ENCODE results near the gene TXNDC11. TPM values are rescaled to one million over a fixed set of nuclear protein-coding genes. Genes with fewer than 3 reads are reported as not detected.

Gene TXNDC11
- polyA plus RNA-seq, 2 of the 4 experiments (the other 2 are of a cell fraction) = 22.7 to 42.4 TPM

GRCh38 chr16:11736903-11737302 lies 5.8 kb downstream of the TXNDC11 start:
- H3K4me1 ChIP-seq = peaks cover 25% of the 10 kb centered on the region
- no peak for DNase-seq (ENCODE audit: low read depth in 1 of 2, low spot score in 1 of 2)
- H3K27ac ChIP-seq = no peak overlapping the region
- no peak for FAIRE-seq
- no peak overlapping the region for H3K4me2 ChIP-seq
- POLR2A ChIA-PET = no interaction called here
- CTCF ChIA-PET = interaction anchor here (1.0 to 3.6 kb wide), 5 partner anchors 22 to 340 kb away, joined by 3 to 16 read pairs (median 5); partner anchors contain the start of gene ZC3H7A
- H3K4me3 ChIP-seq = no peak overlapping the region
- no peak for TF ChIP-seq POLR2AphosphoS2 (conservative IDR thresholded peaks at IDR 0.05; ENCODE audit: low read length)
- no peak for TF ChIP-seq EHF (CRISPR knock-in tag; IDR thresholded peaks at IDR 0.05)
- no peak for TF ChIP-seq RNF2 (IDR thresholded peaks at IDR 0.05; ENCODE audit: borderline replicate concordance, low read depth)
- TF ChIP-seq RARB (CRISPR knock-in tag; IDR thresholded peaks at IDR 0.05) = no peak
- no peak for TF ChIP-seq FOSL2 (IDR thresholded peaks at IDR 0.05)
- no peak for TF ChIP-seq FOSL2 (CRISPR knock-in tag; IDR thresholded peaks at IDR 0.05)
- TF ChIP-seq KDM5A (IDR thresholded peaks at IDR 0.05) = no peak
- H3K9me3 ChIP-seq = no peaks in the 10 kb centered on the region
- no peak for ATAC-seq
- 90% methylated on average over 6 of the region's 6 CpGs for WGBS (ENCODE audit: missing lambda C conversion rate)

GRCh38 chr16:11735787-11736186 lies 6.9 kb downstream of the TXNDC11 start:
- ChIA-PET CTCF (interaction anchor here (0.5 to 1.6 kb wide), 7 partner anchors 9 to 772 kb away, joined by 3 to 9 read pairs (median 3); no protein-coding TSS in a partner anchor), POLR2A (no interaction called here)
- 76% methylated on average over 8 of the region's 8 CpGs for WGBS (ENCODE audit: missing lambda C conversion rate)
- H3K4me3 ChIP-seq = no peak overlapping the region
- peaks cover 19% of the 10 kb centered on the region; the same call in 2 of the 3 replicates for H3K4me1 ChIP-seq
- H3K9me3 ChIP-seq = no peaks in the 10 kb centered on the region
- H3K27ac ChIP-seq = no peak overlapping the region
- TF ChIP-seq RNF2 (IDR thresholded peaks at IDR 0.05; ENCODE audit: borderline replicate concordance, low read depth) (no peak), JUNB (IDR thresholded peaks at IDR 0.05) (no peak), RARB (CRISPR knock-in tag; IDR thresholded peaks at IDR 0.05) (no peak), EHF (CRISPR knock-in tag; IDR thresholded peaks at IDR 0.05) (no peak), CTCF (IDR thresholded peaks at IDR 0.05) (no peak), RAD21 (conservative IDR thresholded peaks at IDR 0.05 in 1 of 2, IDR thresholded peaks at IDR 0.05 in 1 of 2) (no peak), CHD2 (IDR thresholded peaks at IDR 0.05; ENCODE audit: low read length, partially characterized antibody) (no peak), CBX2 (IDR thresholded peaks at IDR 0.05; ENCODE audit: borderline replicate concordance, low read depth) (no peak), ATOH8 (CRISPR knock-in tag; IDR thresholded peaks at IDR 0.05; ENCODE audit: low read depth) (no peak), EP300 (IDR thresholded peaks at IDR 0.05) (no peak)
- H3K4me2 ChIP-seq = no peak overlapping the region
- no peak for ATAC-seq
- FAIRE-seq = no peak
- no peak for DNase-seq (ENCODE audit: low read depth in 1 of 2, low spot score in 1 of 2)

GRCh38 chr16:11734653-11735043 lies 8.0 kb downstream of the TXNDC11 start:
- ATAC-seq = no peak
- no peak for DNase-seq (ENCODE audit: low read depth in 1 of 2, low spot score in 1 of 2)
- Histone ChIP-seq H3K4me2 (no peak overlapping the region), H3K27ac (no peak overlapping the region), H3K4me3 (no peak overlapping the region), H3K9me3 (no peaks in the 10 kb centered on the region), H3K4me1 (peaks cover 10% of the 10 kb centered on the region; the same call in 2 of the 3 replicates)
- ChIA-PET POLR2A (no interaction called here), CTCF (interaction anchor here (0.7 to 1.2 kb wide), 3 partner anchors 8 to 328 kb away, joined by 3 to 4 read pairs (median 3); no protein-coding TSS in a partner anchor)
- FAIRE-seq = no peak
- 88% methylated on average over 6 of the region's 6 CpGs for WGBS (ENCODE audit: missing lambda C conversion rate)
- no peak for TF ChIP-seq MAZ (IDR thresholded peaks at IDR 0.05; ENCODE audit: borderline replicate concordance, low read depth, low read length)
- TF ChIP-seq RAD21 (conservative IDR thresholded peaks at IDR 0.05 in 1 of 2, IDR thresholded peaks at IDR 0.05 in 1 of 2) = no peak
- no peak for TF ChIP-seq RCOR1 (IDR thresholded peaks at IDR 0.05; ENCODE audit: low read depth, low read length)
- TF ChIP-seq REST (IDR thresholded peaks at IDR 0.05) = no peak
- no peak for TF ChIP-seq BHLHE40 (IDR thresholded peaks at IDR 0.05; ENCODE audit: low read depth, low read length)
- TF ChIP-seq FOSB (CRISPR knock-in tag; IDR thresholded peaks at IDR 0.05) = no peak
- TF ChIP-seq MAX (IDR thresholded peaks at IDR 0.05) = no peak
- no peak for TF ChIP-seq MYC (IDR thresholded peaks at IDR 0.05; ENCODE audit: borderline replicate concordance, low read length)

Data from A549 (cell line).